ENCODE results near the gene ANKRD10. TPM values are rescaled to one million over a fixed set of nuclear protein-coding genes. Genes with fewer than 3 reads are reported as not detected.

ANKRD10 gene
- total and polyA plus RNA-seq, 2 donors (not counting 3 experiments of a cell fraction or from before 2014, with no cell fraction given): 44.5 to 94.1 TPM

DNA sequence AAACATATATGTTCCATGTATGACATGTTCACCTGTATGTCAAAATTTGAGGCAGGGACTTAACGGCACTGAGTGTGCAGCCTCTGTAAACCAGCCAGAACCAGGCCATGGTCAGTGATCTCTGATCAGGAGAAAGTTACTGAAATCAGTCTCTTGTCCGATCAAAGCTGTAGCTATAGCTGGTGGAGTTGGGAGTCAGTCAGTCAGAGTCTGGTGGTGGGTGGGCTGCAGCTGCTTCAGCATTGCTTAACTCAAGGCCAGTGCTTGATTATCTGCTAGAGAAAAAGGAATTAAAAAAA, 78.3 kb downstream of the ANKRD10 start:
- Histone ChIP-seq H3K9ac (replicated peaks; ENCODE audit: extremely low read depth, insufficient read depth, low read length) (no peak overlapping the region), H3K4me1 (ENCODE audit: control insufficient read depth, extremely low read depth, insufficient read depth, low read length) (no peaks in the 10 kb centered on the region), H3K9me1 (replicated peaks; ENCODE audit: control insufficient read depth, extremely low read depth, insufficient read depth, low read length) (no peaks in the 10 kb centered on the region), H4K20me1 (replicated peaks; ENCODE audit: control insufficient read depth, extremely low read depth, insufficient read depth, low read length) (no peaks in the 10 kb centered on the region), H3K4me3 (replicated peaks in 1 of 3; ENCODE audit: insufficient read depth in 1 of 3, low read depth in 1 of 3, low read length in 3 of 3) (no peak overlapping the region), H3K4me2 (ENCODE audit: insufficient read depth, low read length) (no peak overlapping the region), H3K36me3 (ENCODE audit: control insufficient read depth in 2 of 2, extremely low read depth in 1 of 2, insufficient read depth in 2 of 2, low read length in 2 of 2) (no peaks in the 10 kb centered on the region), H2AFZ (ENCODE audit: low read depth, low read length) (no peak overlapping the region), H3K27ac (ENCODE audit: insufficient read depth, low read depth, low read length) (no peak overlapping the region), H3K79me2 (ENCODE audit: control insufficient read depth, insufficient read depth, low read length) (no peaks in the 10 kb centered on the region), H3K27me3 (ENCODE audit: control insufficient read depth in 2 of 2, insufficient read depth in 2 of 2, low read length in 2 of 2) (peaks cover 13 to 33% of the 10 kb centered on the region in 2 experiments), H3K9me3 (replicated peaks; ENCODE audit: control insufficient read depth, insufficient read depth, low read length) (no peaks in the 10 kb centered on the region)
- intact Hi-C loops (cut with micrococcal nuclease) (no loop called here), dilution Hi-C loops (cut with MboI; ENCODE audit: extremely low pct_ligation_motif_present, low sequenced_read_pairs) (no loop called here)
- no TSS peak for BruUV-seq (replicated peaks)
- FAIRE-seq: no peak
- no peak for DNase-seq (ENCODE audit: low read depth, low spot score)
- POLR2A ChIA-PET: no interaction called here
- TF ChIP-seq POLR2AphosphoS5 (IDR thresholded peaks at IDR 0.05; ENCODE audit: insufficient read depth, low read depth, low read length) (no peak), JUN (IDR thresholded peaks at IDR 0.05; ENCODE audit: borderline replicate concordance, insufficient read depth, insufficient read length, low read depth) (no peak), EZH2 (IDR thresholded peaks at IDR 0.05; ENCODE audit: borderline replicate concordance, low read depth, low read length, severe bottlenecking) (no peak), MYC (IDR thresholded peaks at IDR 0.05; ENCODE audit: low read depth, low read length) (no peak)
- CTCF ChIA-PET: interaction anchor here (0.6 kb wide), 1 partner anchor 11 kb away, joined by 3 read pairs; no protein-coding TSS in a partner anchor

DNA sequence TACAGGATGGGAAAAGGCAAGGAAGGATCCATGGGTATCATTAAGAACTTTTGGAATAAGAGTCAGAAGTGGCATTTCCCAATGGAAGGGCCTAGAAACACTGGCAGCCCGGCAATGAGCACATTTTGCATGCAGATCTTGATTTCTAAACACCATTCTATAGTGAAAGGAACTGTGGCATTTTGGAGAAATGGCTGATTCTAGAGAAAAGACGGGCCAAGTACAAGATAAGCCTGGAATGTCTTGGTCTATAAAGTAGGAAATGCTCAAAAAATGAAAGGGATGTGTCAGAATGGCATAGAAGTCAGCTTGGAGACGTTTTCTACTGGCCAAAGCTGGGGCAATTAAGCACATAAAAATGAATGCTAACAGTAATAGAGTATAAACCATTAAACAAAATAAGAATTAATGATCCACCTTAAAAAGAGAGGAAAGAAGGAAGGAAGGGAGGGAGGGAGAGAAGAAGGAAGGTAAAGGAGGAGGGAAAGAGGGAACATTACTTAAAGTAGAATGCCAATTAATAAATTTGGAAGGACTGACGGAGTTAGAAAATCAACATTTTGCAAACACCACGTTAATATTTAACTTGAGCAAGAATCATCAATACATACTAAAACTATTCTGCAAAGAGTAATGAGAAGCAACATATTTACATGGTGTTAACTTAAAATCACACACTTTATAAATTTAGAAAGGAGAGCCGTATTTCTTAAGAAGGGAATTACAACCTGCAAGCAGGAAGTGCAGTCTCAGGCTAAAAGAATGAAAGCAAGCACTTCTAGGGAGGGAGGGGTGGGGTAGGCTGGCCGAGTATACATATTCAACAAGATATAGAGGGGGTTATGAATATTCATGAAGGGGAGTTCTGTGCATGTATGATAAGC, 78.9 kb downstream of the ANKRD10 start:
- no TSS peak for BruUV-seq (replicated peaks)
- intact Hi-C loops (cut with micrococcal nuclease): no loop called here
- Histone ChIP-seq H3K9me1 (replicated peaks; ENCODE audit: control insufficient read depth, extremely low read depth, insufficient read depth, low read length) (no peaks in the 10 kb centered on the region), H3K36me3 (ENCODE audit: control insufficient read depth in 2 of 2, extremely low read depth in 1 of 2, insufficient read depth in 2 of 2, low read length in 2 of 2) (no peaks in the 10 kb centered on the region), H3K4me3 (replicated peaks in 1 of 3; ENCODE audit: insufficient read depth in 1 of 3, low read depth in 1 of 3, low read length in 3 of 3) (no peak overlapping the region), H3K79me2 (ENCODE audit: control insufficient read depth, insufficient read depth, low read length) (no peaks in the 10 kb centered on the region), H3K9ac (replicated peaks; ENCODE audit: extremely low read depth, insufficient read depth, low read length) (no peak overlapping the region), H3K27me3 (ENCODE audit: control insufficient read depth in 2 of 2, insufficient read depth in 2 of 2, low read length in 2 of 2) (peaks cover 10 to 30% of the 10 kb centered on the region in 2 experiments), H3K4me1 (ENCODE audit: control insufficient read depth, extremely low read depth, insufficient read depth, low read length) (no peaks in the 10 kb centered on the region), H3K4me2 (ENCODE audit: insufficient read depth, low read length) (no peak overlapping the region), H3K27ac (ENCODE audit: insufficient read depth, low read depth, low read length) (no peak overlapping the region), H4K20me1 (replicated peaks; ENCODE audit: control insufficient read depth, extremely low read depth, insufficient read depth, low read length) (no peaks in the 10 kb centered on the region), H3K9me3 (replicated peaks; ENCODE audit: control insufficient read depth, insufficient read depth, low read length) (no peaks in the 10 kb centered on the region), H2AFZ (ENCODE audit: low read depth, low read length) (no peak overlapping the region)
- DNase-seq (ENCODE audit: low read depth, low spot score) (no peak), FAIRE-seq (no peak)
- TF ChIP-seq FOS (IDR thresholded peaks at IDR 0.05; ENCODE audit: borderline replicate concordance, insufficient read depth, low read length) (no peak), JUN (IDR thresholded peaks at IDR 0.05; ENCODE audit: borderline replicate concordance, insufficient read depth, insufficient read length, low read depth) (no peak), EZH2 (IDR thresholded peaks at IDR 0.05; ENCODE audit: borderline replicate concordance, low read depth, low read length, severe bottlenecking) (no peak), POLR2AphosphoS5 (IDR thresholded peaks at IDR 0.05; ENCODE audit: insufficient read depth, low read depth, low read length) (no peak), MYC (IDR thresholded peaks at IDR 0.05; ENCODE audit: low read depth, low read length) (no peak), POLR2A (IDR thresholded peaks at IDR 0.05; ENCODE audit: low read depth, low read length) (no peak), GATA2 (IDR thresholded peaks at IDR 0.05; ENCODE audit: insufficient read depth, insufficient read length, low read depth, low read length) (no peak)
- TF ChIP-seq, protein P1, sequence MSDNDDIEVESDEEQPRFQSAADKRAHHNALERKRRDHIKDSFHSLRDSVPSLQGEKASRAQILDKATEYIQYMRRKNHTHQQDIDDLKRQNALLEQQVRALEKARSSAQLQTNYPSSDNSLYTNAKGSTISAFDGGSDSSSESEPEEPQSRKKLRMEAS (IDR thresholded peaks at IDR 0.05; ENCODE audit: insufficient read depth, insufficient read length): no peak
- TF ChIP-seq, protein P2, sequence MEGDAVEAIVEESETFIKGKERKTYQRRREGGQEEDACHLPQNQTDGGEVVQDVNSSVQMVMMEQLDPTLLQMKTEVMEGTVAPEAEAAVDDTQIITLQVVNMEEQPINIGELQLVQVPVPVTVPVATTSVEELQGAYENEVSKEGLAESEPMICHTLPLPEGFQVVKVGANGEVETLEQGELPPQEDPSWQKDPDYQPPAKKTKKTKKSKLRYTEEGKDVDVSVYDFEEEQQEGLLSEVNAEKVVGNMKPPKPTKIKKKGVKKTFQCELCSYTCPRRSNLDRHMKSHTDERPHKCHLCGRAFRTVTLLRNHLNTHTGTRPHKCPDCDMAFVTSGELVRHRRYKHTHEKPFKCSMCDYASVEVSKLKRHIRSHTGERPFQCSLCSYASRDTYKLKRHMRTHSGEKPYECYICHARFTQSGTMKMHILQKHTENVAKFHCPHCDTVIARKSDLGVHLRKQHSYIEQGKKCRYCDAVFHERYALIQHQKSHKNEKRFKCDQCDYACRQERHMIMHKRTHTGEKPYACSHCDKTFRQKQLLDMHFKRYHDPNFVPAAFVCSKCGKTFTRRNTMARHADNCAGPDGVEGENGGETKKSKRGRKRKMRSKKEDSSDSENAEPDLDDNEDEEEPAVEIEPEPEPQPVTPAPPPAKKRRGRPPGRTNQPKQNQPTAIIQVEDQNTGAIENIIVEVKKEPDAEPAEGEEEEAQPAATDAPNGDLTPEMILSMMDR (IDR thresholded peaks at IDR 0.05; ENCODE audit: extremely low read depth in 1 of 2, insufficient read depth in 1 of 2, low read depth in 1 of 2, low read length in 2 of 2): no peak
- dilution Hi-C loops (cut with MboI; ENCODE audit: extremely low pct_ligation_motif_present, low sequenced_read_pairs): no loop called here
- CTCF ChIA-PET: no interaction called here
- POLR2A ChIA-PET: no interaction called here

Data from endothelial cell of umbilical vein (primary cell).